A673 (cell line): ENCODE measurements around the gene EXOC3L1. TPM values are rescaled to one million over a fixed set of nuclear protein-coding genes. Genes with fewer than 3 reads are reported as not detected.

Experiments
- BruUV-seq: library from RNA; stranded (reverse); fragments of 400-500 nt; replicated peaks from 2 replicates; lab custom pipeline; 2021; lab: Mats Ljungman, UMichigan
- CTCF ChIA-PET: fragments of 300-600 bp; sonication (Branson Sonifier 250); formaldehyde crosslinking; loops from one replicate; lab custom pipeline; 2022; ENCODE audit warnings: antibody characterized with exemption; lab: Charles Lee
- POLR2A ChIA-PET: fragments of 300-600 bp; sonication (Branson Sonifier 250); formaldehyde crosslinking; loops from one replicate; lab custom pipeline; 2022; ENCODE audit warnings: antibody characterized with exemption; ENCODE audit not compliant: low non-redundant PET; lab: Charles Lee
- DNase-seq: peaks from one replicate; pipeline ENCODE4 v3.0.0-alpha.2; 2015; ENCODE audit warnings: low spot score
- H3K27ac ChIP-seq: fragments of 200-600 bp; sonication (generic); 2 replicates; pipeline ENCODE4 v1.5.1; 2016; ENCODE audit warnings: mixed run types, low read depth, mild to moderate bottlenecking, mixed read lengths, antibody characterized with exemption, low read length; ENCODE audit not compliant: poor library complexity, severe bottlenecking
- H3K27me3 ChIP-seq: fragments of 200-600 bp; sonication (generic); replicated peaks from 2 replicates; pipeline ENCODE4 v1.6.1; 2017; ENCODE audit warnings: mixed run types, low read depth, mild to moderate bottlenecking, mixed read lengths, antibody characterized with exemption, low read length; ENCODE audit not compliant: insufficient read depth, poor library complexity
- H3K36me3 ChIP-seq: fragments of 200-600 bp; sonication (generic); 2 replicates; pipeline ENCODE4 v1.6.1; 2016; ENCODE audit warnings: mixed run types, mild to moderate bottlenecking, mixed read lengths, antibody characterized with exemption, low read length; ENCODE audit not compliant: insufficient read depth, poor library complexity, severe bottlenecking
- H3K4me1 ChIP-seq: fragments of 200-600 bp; sonication (generic); 2 replicates; pipeline ENCODE4 v1.6.1; 2017; ENCODE audit warnings: mixed run types, mild to moderate bottlenecking, mixed read lengths, antibody characterized with exemption, low read length; ENCODE audit not compliant: insufficient read depth, poor library complexity, severe bottlenecking
- H3K4me3 ChIP-seq: fragments of 200-600 bp; sonication (generic); 2 replicates; pipeline ENCODE4 v1.5.1; 2016; ENCODE audit warnings: low read depth, mixed run types, mild to moderate bottlenecking, mixed read lengths, low read length; ENCODE audit not compliant: poor library complexity, severe bottlenecking
- H3K9me3 ChIP-seq: fragments of 200-600 bp; sonication (generic); 2 replicates; pipeline ENCODE4 v1.6.1; 2016; ENCODE audit warnings: mixed run types, low read depth, mild to moderate bottlenecking, mixed read lengths, antibody characterized with exemption, low read length; ENCODE audit not compliant: poor library complexity, severe bottlenecking
- CTCF ChIP-seq: fragments of 300-800, 200-600 bp; sonication (generic); conservative IDR thresholded peaks from 2 replicates; pipeline ENCODE4 v1.5.1; 2017; ENCODE audit warnings: low read depth, mild to moderate bottlenecking, antibody characterized with exemption, low read length, moderate library complexity, mixed read lengths
- EZH2 ChIP-seq: fragments of 200-600 bp; sonication (generic); IDR thresholded peaks from 2 replicates; pipeline ENCODE4 v1.6.1; 2017; ENCODE audit warnings: borderline replicate concordance, low read depth, mild to moderate bottlenecking, mixed read lengths, antibody characterized with exemption, low read length; ENCODE audit not compliant: poor library complexity, severe bottlenecking
- intact Hi-C: fragments of 100-400 bp; cut with micrococcal nuclease; formaldehyde crosslinking; loops from one replicate; pipeline ENCODE4 v1.10.0; 2022; ENCODE audit not compliant: unreplicated experiment
- total RNA-seq: library from RNA; stranded (reverse); gene quantifications from 2 replicates; pipeline ENCODE4 v1.2.3, GENCODE V29; 2021

The EXOC3L1 gene
- total RNA-seq, 1 experiment from 2014 or later = 0.32 TPM

GRCh38 chr16:67166110-67166547, 23.8 kb downstream of the EXOC3L1 start:
- intact Hi-C loops = no loop called here
- Histone ChIP-seq H3K4me1 (peaks cover 13% of the 10 kb centered on the region), H3K9me3 (no peaks in the 10 kb centered on the region), H3K27me3 (no peaks in the 10 kb centered on the region), H3K36me3 (no peaks in the 10 kb centered on the region), H3K4me3 (no peak overlapping the region), H3K27ac (no peak overlapping the region)
- BruUV-seq = no TSS peak
- CTCF ChIA-PET = no interaction called here
- DNase-seq = no peak
- POLR2A ChIA-PET = no interaction called here
- TF ChIP-seq EZH2 = no peak
- no peak for TF ChIP-seq CTCF

- CTCF ChIA-PET = no interaction called here
Measured at GRCh38 chr16:67165121-67166078, 24.5 kb downstream of the EXOC3L1 start.

GRCh38 chr16:67164599-67165061, 25.3 kb downstream of the EXOC3L1 start, which contains the start of gene HSF4:
Gene HSF4, plus strand, starts transcription at chr16:67164745. Its CDS starts 67 bp downstream, at chr16:67164812.
- Histone ChIP-seq H3K4me3 (no peak within 1 kb of the TSS), H3K27me3 (no peaks in the 10 kb centered on the region), H3K9me3 (no peaks in the 10 kb centered on the region), H3K36me3 (no peaks in the 10 kb centered on the region), H3K27ac (no peak within 1 kb of the TSS), H3K4me1 (peaks cover 2% of the 10 kb centered on the region)
- no TSS peak for BruUV-seq
- no peak for TF ChIP-seq CTCF
- no peak for TF ChIP-seq EZH2
- intact Hi-C loops = no loop called here
- CTCF ChIA-PET = no interaction called here
- POLR2A ChIA-PET = no interaction called here
- no peak for DNase-seq

More at GRCh38 chr16:67165121-67166078, 24.5 kb downstream of the EXOC3L1 start:
- TF ChIP-seq CTCF (no peak), EZH2 (no peak)
- H3K4me1 ChIP-seq = peaks cover 8% of the 10 kb centered on the region
- no peaks in the 10 kb centered on the region for H3K9me3 ChIP-seq
- no TSS peak for BruUV-seq
- no peak overlapping the region for H3K27ac ChIP-seq
- no peaks in the 10 kb centered on the region for H3K27me3 ChIP-seq
- no peaks in the 10 kb centered on the region for H3K36me3 ChIP-seq
- POLR2A ChIA-PET = no interaction called here
- intact Hi-C loops = no loop called here
- DNase-seq = no peak
- no peak overlapping the region for H3K4me3 ChIP-seq
